OCI-LY7 (cell line): ENCODE measurements around the gene COPS7B. TPM values are rescaled to one million over a fixed set of nuclear protein-coding genes. Genes with fewer than 3 reads are reported as not detected.
A peak's percentile ranks its signal among the peaks of the same experiment; 100 is the strongest.

Experiments used
- BruUV-seq: library from RNA; stranded (reverse); fragments of 400-500 nt; replicated peaks from 2 replicates; lab custom pipeline; 2021; lab: Mats Ljungman, UMichigan
- CTCF ChIA-PET: fragments of 300-600 bp; sonication (Branson Sonifier 250); formaldehyde crosslinking; loops from one replicate; lab custom pipeline; 2022; ENCODE audit warnings: antibody characterized with exemption; ENCODE audit not compliant: unreplicated experiment; lab: Charles Lee
- POLR2A ChIA-PET: fragments of 300-600 bp; sonication (Branson Sonifier 250); formaldehyde crosslinking; loops from one replicate; lab custom pipeline; 2022; ENCODE audit warnings: antibody characterized with exemption; lab: Charles Lee
- DNase-seq: peaks from one replicate; pipeline ENCODE4 v3.0.0-alpha.2; 2015; ENCODE audit warnings: low spot score
- H2AFZ ChIP-seq: fragments of 200-600 bp; sonication (generic), shearing (Covaris generic); 2 replicates; pipeline ENCODE4 v1.6.1; 2014; ENCODE audit warnings: mild to moderate bottlenecking, antibody characterized with exemption, low read length, moderate library complexity
- H3K27ac ChIP-seq: fragments of 200-600 bp; sonication (generic); 2 replicates; pipeline ENCODE4 v1.5.1; 2014; ENCODE audit warnings: mixed run types, low read depth, mild to moderate bottlenecking, moderate library complexity, low read length, inconsistent platforms; ENCODE audit not compliant: poor library complexity, severe bottlenecking
- H3K36me3 ChIP-seq: fragments of 200-600 bp; sonication (generic); 2 replicates; pipeline ENCODE4 v1.6.1; 2014; ENCODE audit warnings: mild to moderate bottlenecking, antibody characterized with exemption, low read length, moderate library complexity, mixed read lengths; ENCODE audit not compliant: insufficient read depth
- H3K4me1 ChIP-seq: fragments of 200-600 bp; sonication (generic); 2 replicates; pipeline ENCODE4 v1.5.1; 2014; ENCODE audit warnings: mild to moderate bottlenecking, low read length; ENCODE audit not compliant: insufficient read depth, poor library complexity, severe bottlenecking
- H3K4me2 ChIP-seq: fragments of 200-600 bp; sonication (generic); 2 replicates; pipeline ENCODE4 v1.6.1; 2014; ENCODE audit warnings: mild to moderate bottlenecking, low read length
- H3K4me3 ChIP-seq: fragments of 200-600 bp; sonication (generic); 2 replicates; pipeline ENCODE4 v1.5.1; 2014; ENCODE audit warnings: mild to moderate bottlenecking, low read depth, low read length; ENCODE audit not compliant: poor library complexity, severe bottlenecking
- H3K79me2 ChIP-seq: fragments of 200-600 bp; sonication (generic); 2 replicates; pipeline ENCODE4 v1.6.1; 2016; ENCODE audit warnings: low read depth, mild to moderate bottlenecking, low read length, moderate library complexity, mixed read lengths; ENCODE audit not compliant: insufficient read depth
- H3K9me2 ChIP-seq: fragments of 200-600 bp; sonication (generic); 2 replicates; pipeline ENCODE4 v1.6.1; 2016; ENCODE audit warnings: mild to moderate bottlenecking, low read length, mixed read lengths; ENCODE audit not compliant: insufficient read depth
- H3K9me3 ChIP-seq: fragments of 200-600 bp; sonication (generic); 2 replicates; pipeline ENCODE4 v1.6.1; 2014; ENCODE audit warnings: mild to moderate bottlenecking, mixed run types, low read length, mixed read lengths
- H4K20me1 ChIP-seq: fragments of 200-600 bp; sonication (generic); 2 replicates; pipeline ENCODE4 v1.6.1; 2014; ENCODE audit warnings: mild to moderate bottlenecking, antibody characterized with exemption, low read length, moderate library complexity, mixed read lengths; ENCODE audit not compliant: insufficient read depth
- CTCF ChIP-seq: fragments of 200-600 bp; sonication (generic); conservative IDR thresholded peaks from 2 replicates; pipeline ENCODE4 v1.5.1; 2014; ENCODE audit warnings: mild to moderate bottlenecking, antibody characterized with exemption, low read length, moderate library complexity, mixed read lengths
- EZH2phosphoT487 ChIP-seq: fragments of 200-600 bp; sonication (generic); IDR thresholded peaks from 2 replicates; pipeline ENCODE4 v1.6.1; 2018; ENCODE audit warnings: low read depth, borderline replicate concordance, mild to moderate bottlenecking, mixed run types, antibody characterized with exemption, low read length, moderate library complexity, mixed read lengths
- intact Hi-C: fragments of 100-400 bp; cut with micrococcal nuclease; formaldehyde crosslinking; loops from one replicate; pipeline ENCODE4 v1.10.0; 2022; ENCODE audit not compliant: unreplicated experiment
- total RNA-seq, 2 experiments: library from RNA; depleted of rRNA in 1 of 2; stranded (reverse); fragments of >200 nt in 1 of 2; shearing (Covaris generic) in 1 of 2; gene quantifications; 2 replicates each; pipeline ENCODE4 v1.2.3, GENCODE V29; 2014 to 2022

COPS7B gene
- total RNA-seq, 2 experiments from 2014 or later, result 50.6 to 76.6 TPM

- CTCF ChIA-PET, result interaction anchor here (1.0 kb wide), 1 partner anchor 11 kb away, joined by 3 read pairs; no protein-coding TSS in a partner anchor
- DNase-seq, result no peak
Observed at GRCh38 chr2:231795525-231796327, 9.5 kb downstream of the COPS7B start.

GRCh38 chr2:231800493-231801091 is 14.3 kb downstream of the COPS7B start:
- no peaks in the 10 kb centered on the region for H3K4me1 ChIP-seq
- no peaks in the 10 kb centered on the region for H3K9me3 ChIP-seq
- no peaks in the 10 kb centered on the region for H4K20me1 ChIP-seq
- H3K4me2 ChIP-seq, result no peak overlapping the region
- H3K36me3 ChIP-seq, result peaks cover 96% of the 10 kb centered on the region
- H3K9me2 ChIP-seq, result no peaks in the 10 kb centered on the region
- no peaks in the 10 kb centered on the region for H3K79me2 ChIP-seq
- H3K4me3 ChIP-seq, result no peak overlapping the region
- no peak overlapping the region for H3K27ac ChIP-seq
- H2AFZ ChIP-seq, result no peak overlapping the region
- POLR2A ChIA-PET, result interaction anchor here (0.6 kb wide), 1 partner anchor 9 kb away, joined by 4 read pairs; no protein-coding TSS in a partner anchor
- no TSS peak for BruUV-seq
- TF ChIP-seq CTCF (peak; percentile 88), EZH2phosphoT487 (no peak)
- DNase-seq, result peak; percentile 47
- CTCF ChIA-PET, result interaction anchor here (0.5 kb wide), 1 partner anchor 1118 kb away, joined by 3 read pairs; no protein-coding TSS in a partner anchor
- intact Hi-C loops, result no loop called here

More at GRCh38 chr2:231795525-231796327, 9.5 kb downstream of the COPS7B start:
- H3K27ac ChIP-seq, result no peak overlapping the region
- no peaks in the 10 kb centered on the region for H3K9me2 ChIP-seq
- POLR2A ChIA-PET, result interaction anchor here (0.6 to 1.3 kb wide), 2 partner anchors 15 to 335 kb away, joined by 5 read pairs; no protein-coding TSS in a partner anchor
- peaks cover 4% of the 10 kb centered on the region; the same call in 1 of the 2 replicates for H3K79me2 ChIP-seq
- no peaks in the 10 kb centered on the region for H3K4me1 ChIP-seq
- no peak overlapping the region for H3K4me3 ChIP-seq
- BruUV-seq, result no TSS peak
- no peak overlapping the region for H3K4me2 ChIP-seq
- no peak for TF ChIP-seq EZH2phosphoT487
- peak; percentile 49 for TF ChIP-seq CTCF
- no peaks in the 10 kb centered on the region for H4K20me1 ChIP-seq
- peaks cover 89% of the 10 kb centered on the region for H3K36me3 ChIP-seq
- H3K9me3 ChIP-seq, result no peaks in the 10 kb centered on the region
- no peak overlapping the region for H2AFZ ChIP-seq
- intact Hi-C loops, result no loop called here
